ENCODE data around the gene FUNDC1. TPM values are rescaled to one million over a fixed set of nuclear protein-coding genes. Genes with fewer than 3 reads are reported as not detected.
"Not testable (repeated sequence)": the region's sequence is repeated elsewhere in the genome, so short reads cannot be mapped to it uniquely, and the experiment has no call there.

Gene FUNDC1, protein sequence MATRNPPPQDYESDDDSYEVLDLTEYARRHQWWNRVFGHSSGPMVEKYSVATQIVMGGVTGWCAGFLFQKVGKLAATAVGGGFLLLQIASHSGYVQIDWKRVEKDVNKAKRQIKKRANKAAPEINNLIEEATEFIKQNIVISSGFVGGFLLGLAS
- 17.2 TPM for polyA plus RNA-seq
- long read RNA-seq, donor 1, transcript FUNDC1-201 (5 exons, 1,196 nt) = major isoform, 10 of 10 reads
- long read RNA-seq, donor 1, partial matches to known transcripts = 0 of 10 reads
- long read RNA-seq, donor 1, other reads (novel, unspliced or antisense) = 0 of 10 reads
- long read RNA-seq, donor 2, transcript FUNDC1-201 (5 exons, 1,196 nt) = major isoform, 11 of 12 reads
- long read RNA-seq, donor 2, partial matches to known transcripts = 0 of 12 reads
- long read RNA-seq, donor 2, other reads (novel, unspliced or antisense) = 0 of 12 reads
- long read RNA-seq, donor 3, transcript FUNDC1-201 (5 exons, 1,196 nt) = major isoform, 10 of 10 reads
- long read RNA-seq, donor 3, partial matches to known transcripts = 0 of 10 reads
- long read RNA-seq, donor 3, other reads (novel, unspliced or antisense) = 0 of 10 reads
- long read RNA-seq, donor 4, partial matches to known transcripts = 0 of 1 reads
- long read RNA-seq, donor 4, other reads (novel, unspliced or antisense) = 0 of 1 reads
- long read RNA-seq, donor 5, transcript FUNDC1-201 (5 exons, 1,196 nt) = major isoform, 8 of 9 reads
- long read RNA-seq, donor 5, partial matches to known transcripts = 0 of 9 reads
- long read RNA-seq, donor 5, other reads (novel, unspliced or antisense) = 0 of 9 reads
- long read RNA-seq, donor 6, transcript FUNDC1-201 (5 exons, 1,196 nt) = major isoform, 7 of 8 reads
- long read RNA-seq, donor 6, partial matches to known transcripts = 0 of 8 reads
- long read RNA-seq, donor 6, other reads (novel, unspliced or antisense) = 0 of 8 reads
- long read RNA-seq, donor 7, partial matches to known transcripts = 0 of 4 reads
- long read RNA-seq, donor 7, other reads (novel, unspliced or antisense) = 0 of 4 reads
- long read RNA-seq, donor 8, transcript FUNDC1-201 (5 exons, 1,196 nt) = major isoform, 16 of 19 reads
- long read RNA-seq, donor 8, partial matches to known transcripts = 0 of 19 reads
- long read RNA-seq, donor 8, other reads (novel, unspliced or antisense) = 0 of 19 reads
- long read RNA-seq, donor 9, transcript FUNDC1-201 (5 exons, 1,196 nt) = major isoform, 10 of 12 reads
- long read RNA-seq, donor 9, partial matches to known transcripts = 0 of 12 reads
- long read RNA-seq, donor 9, other reads (novel, unspliced or antisense) = 0 of 12 reads
- long read RNA-seq, donor 10, transcript FUNDC1-201 (5 exons, 1,196 nt) = major isoform, 14 of 14 reads
- long read RNA-seq, donor 10, partial matches to known transcripts = 0 of 14 reads
- long read RNA-seq, donor 10, other reads (novel, unspliced or antisense) = 0 of 14 reads
- long read RNA-seq, donor 11, transcript FUNDC1-201 (5 exons, 1,196 nt) = major isoform, 8 of 9 reads
- long read RNA-seq, donor 11, partial matches to known transcripts = 0 of 9 reads
- long read RNA-seq, donor 11, other reads (novel, unspliced or antisense) = 0 of 9 reads

GRCh38 chrX:44542567-44543325, at the start of gene FUNDC1:
Gene FUNDC1, minus strand, starts transcription at chrX:44542859. Its CDS starts 27 bp downstream, at chrX:44542832.
- H3K27ac ChIP-seq (ENCODE audit: low read length) = peak within 1 kb of the TSS; percentile 61
- H3K4me3 ChIP-seq (ENCODE audit: low read length) = peak within 1 kb of the TSS; percentile 96
- WGBS (ENCODE audit: insufficient coverage, low lambda C conversion rate) = no CpG with 5 or more reads among the region's 35 CpGs
- peaks cover 3% of the 10 kb centered on the region for H3K36me3 ChIP-seq (ENCODE audit: control insufficient read depth, insufficient read depth, low read length)
- H3K9me3 ChIP-seq (ENCODE audit: control insufficient read depth, low read depth, low read length) = no peaks in the 10 kb centered on the region
- H3K4me1 ChIP-seq (ENCODE audit: control insufficient read depth, insufficient read depth, low read length) = peaks cover 3% of the 10 kb centered on the region
- DNase-seq = peak; percentile 94 to 96
- no peaks in the 10 kb centered on the region for H3K27me3 ChIP-seq (ENCODE audit: control insufficient read depth, insufficient read depth, low read length)

DNA sequence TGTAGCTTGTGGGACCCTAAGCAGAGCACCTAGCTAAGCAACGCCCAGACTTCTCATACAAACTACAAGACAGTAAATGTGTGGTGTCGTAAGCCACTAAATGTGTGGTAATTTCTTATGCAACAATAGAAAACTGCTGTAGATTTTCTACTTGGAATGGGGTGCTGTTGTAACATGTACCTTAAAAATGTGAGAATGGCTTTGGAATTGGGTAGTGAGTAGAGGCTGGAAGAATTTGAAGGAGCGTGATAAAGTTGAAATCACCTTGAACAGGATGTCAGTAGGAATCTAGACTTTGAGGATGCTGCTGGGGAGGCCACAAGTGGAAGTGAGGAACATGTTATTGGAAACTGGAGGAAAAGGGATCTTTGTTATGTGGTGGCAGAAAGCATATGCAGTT, 43.2 kb upstream of the FUNDC1 start:
- H3K36me3 ChIP-seq (ENCODE audit: control insufficient read depth, insufficient read depth, low read length) = no peaks in the 10 kb centered on the region
- H3K4me1 ChIP-seq (ENCODE audit: control insufficient read depth, insufficient read depth, low read length) = no peaks in the 10 kb centered on the region
- H3K9me3 ChIP-seq (ENCODE audit: control insufficient read depth, low read depth, low read length) = no peaks in the 10 kb centered on the region
- DNase-seq = no peak
- H3K27ac ChIP-seq (ENCODE audit: low read length) = no peak overlapping the region
- no peaks in the 10 kb centered on the region for H3K27me3 ChIP-seq (ENCODE audit: control insufficient read depth, insufficient read depth, low read length)
- H3K4me3 ChIP-seq (ENCODE audit: low read length) = no peak overlapping the region
- WGBS (ENCODE audit: insufficient coverage, low lambda C conversion rate) = no CpG with 5 or more reads among the region's 3 CpGs

DNA sequence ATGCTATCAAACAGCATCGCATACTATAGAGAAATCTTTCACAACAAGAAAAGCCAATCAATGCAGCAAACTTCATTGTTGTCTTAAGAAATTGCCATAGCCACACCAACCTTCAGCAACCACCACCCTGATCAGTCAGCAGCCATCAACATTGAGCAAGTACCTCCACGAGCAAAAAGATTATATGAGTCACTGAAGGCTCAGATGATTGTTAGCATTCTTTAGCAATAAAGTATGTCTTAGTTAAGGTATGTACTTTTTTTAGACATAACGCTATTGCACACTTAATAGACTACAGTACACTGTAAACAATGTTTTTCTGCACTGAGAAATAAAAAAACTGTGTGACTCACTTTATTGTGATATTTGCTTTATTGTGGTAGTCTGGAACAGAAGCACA, 37.8 kb upstream of the FUNDC1 start:
- no CpG with 5 or more reads among the region's 3 CpGs for WGBS (ENCODE audit: insufficient coverage, low lambda C conversion rate)
- Histone ChIP-seq H3K27ac (ENCODE audit: low read length) (no peak overlapping the region), H3K36me3 (ENCODE audit: control insufficient read depth, insufficient read depth, low read length) (no peaks in the 10 kb centered on the region), H3K9me3 (ENCODE audit: control insufficient read depth, low read depth, low read length) (no peaks in the 10 kb centered on the region), H3K27me3 (ENCODE audit: control insufficient read depth, insufficient read depth, low read length) (no peaks in the 10 kb centered on the region), H3K4me3 (ENCODE audit: low read length) (no peak overlapping the region), H3K4me1 (ENCODE audit: control insufficient read depth, insufficient read depth, low read length) (no peaks in the 10 kb centered on the region)
- peak; percentile 12 to 46 for DNase-seq

DNA sequence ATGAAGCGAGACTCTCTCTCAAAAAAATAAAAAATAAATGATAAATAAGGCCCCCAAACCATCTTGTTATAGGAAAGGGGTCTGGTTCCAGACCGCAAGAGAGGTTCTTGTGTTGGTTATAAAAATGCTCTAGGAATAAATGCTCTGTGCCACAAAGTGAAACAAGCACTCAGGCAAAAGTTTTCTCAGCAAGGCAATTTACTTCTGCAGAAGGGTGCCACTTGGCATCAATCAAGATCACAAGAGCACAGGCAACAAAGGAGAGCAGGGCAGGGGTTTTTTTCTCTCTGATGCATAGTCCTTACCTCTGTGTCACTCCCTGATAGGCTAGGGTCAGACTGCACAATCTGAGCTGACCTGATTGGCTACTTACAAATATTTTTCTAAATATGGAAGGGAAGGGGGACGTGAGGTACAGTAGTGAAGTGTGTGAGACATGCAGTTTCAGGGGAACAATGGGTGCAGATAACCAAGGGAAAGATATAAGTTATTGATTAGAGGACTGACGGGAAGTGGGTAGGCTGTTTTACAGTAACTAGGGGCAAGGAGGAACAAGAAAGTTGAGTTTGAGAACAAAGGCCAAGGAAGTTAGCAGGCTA, 29.8 kb upstream of the FUNDC1 start:
- H3K27ac ChIP-seq (ENCODE audit: low read length) = no peak overlapping the region
- no peaks in the 10 kb centered on the region for H3K27me3 ChIP-seq (ENCODE audit: control insufficient read depth, insufficient read depth, low read length)
- WGBS (ENCODE audit: insufficient coverage, low lambda C conversion rate) = no CpG with 5 or more reads among the region's 4 CpGs
- no peak for DNase-seq
- no peaks in the 10 kb centered on the region for H3K36me3 ChIP-seq (ENCODE audit: control insufficient read depth, insufficient read depth, low read length)
- H3K9me3 ChIP-seq (ENCODE audit: control insufficient read depth, low read depth, low read length) = no peaks in the 10 kb centered on the region
- H3K4me1 ChIP-seq (ENCODE audit: control insufficient read depth, insufficient read depth, low read length) = no peaks in the 10 kb centered on the region
- H3K4me3 ChIP-seq (ENCODE audit: low read length) = no peak overlapping the region

GRCh38 chrX:44570522-44570921, 27.9 kb upstream of the FUNDC1 start:
- Histone ChIP-seq H3K27ac (ENCODE audit: low read length) (no peak overlapping the region), H3K4me1 (ENCODE audit: control insufficient read depth, insufficient read depth, low read length) (no peaks in the 10 kb centered on the region), H3K27me3 (ENCODE audit: control insufficient read depth, insufficient read depth, low read length) (no peaks in the 10 kb centered on the region), H3K9me3 (ENCODE audit: control insufficient read depth, low read depth, low read length) (no peaks in the 10 kb centered on the region), H3K36me3 (ENCODE audit: control insufficient read depth, insufficient read depth, low read length) (no peaks in the 10 kb centered on the region), H3K4me3 (ENCODE audit: low read length) (no peak overlapping the region)
- 100% methylated on average over 2 of the region's 2 CpGs for WGBS (ENCODE audit: insufficient coverage, low lambda C conversion rate)
- no peak for DNase-seq

- DNase-seq = no peak
- no peaks in the 10 kb centered on the region for H3K4me1 ChIP-seq (ENCODE audit: control insufficient read depth, insufficient read depth, low read length)
- no CpG with 5 or more reads among the region's 1 CpG for WGBS (ENCODE audit: insufficient coverage, low lambda C conversion rate)
- no peak overlapping the region for H3K4me3 ChIP-seq (ENCODE audit: low read length)
- H3K36me3 ChIP-seq (ENCODE audit: control insufficient read depth, insufficient read depth, low read length) = no peaks in the 10 kb centered on the region
- H3K27ac ChIP-seq (ENCODE audit: low read length) = no peak overlapping the region
- H3K27me3 ChIP-seq (ENCODE audit: control insufficient read depth, insufficient read depth, low read length) = no peaks in the 10 kb centered on the region
- no peaks in the 10 kb centered on the region for H3K9me3 ChIP-seq (ENCODE audit: control insufficient read depth, low read depth, low read length)
Measured at GRCh38 chrX:44569122-44569521, 26.5 kb upstream of the FUNDC1 start.

- Histone ChIP-seq H3K9me3 (ENCODE audit: control insufficient read depth, low read depth, low read length) (no peaks in the 10 kb centered on the region), H3K4me1 (ENCODE audit: control insufficient read depth, insufficient read depth, low read length) (no peaks in the 10 kb centered on the region), H3K4me3 (ENCODE audit: low read length) (no peak overlapping the region), H3K27me3 (ENCODE audit: control insufficient read depth, insufficient read depth, low read length) (no peaks in the 10 kb centered on the region), H3K27ac (ENCODE audit: low read length) (no peak overlapping the region), H3K36me3 (ENCODE audit: control insufficient read depth, insufficient read depth, low read length) (no peaks in the 10 kb centered on the region)
- whole genome bisulfite sequencing (ENCODE audit: insufficient coverage, low lambda C conversion rate) = no CpG with 5 or more reads among the region's 3 CpGs
- DNase-seq = no peak
Measured at GRCh38 chrX:44568196-44568595, 25.5 kb upstream of the FUNDC1 start.

- H3K9me3 ChIP-seq (ENCODE audit: control insufficient read depth, low read depth, low read length); H3K4me3 ChIP-seq (ENCODE audit: low read length); H3K27me3 ChIP-seq (ENCODE audit: control insufficient read depth, insufficient read depth, low read length); DNase-seq; H3K36me3 ChIP-seq (ENCODE audit: control insufficient read depth, insufficient read depth, low read length); H3K4me1 ChIP-seq (ENCODE audit: control insufficient read depth, insufficient read depth, low read length); H3K27ac ChIP-seq (ENCODE audit: low read length): not testable (repeated sequence)
- no CpG with 5 or more reads among the region's 6 CpGs for WGBS (ENCODE audit: insufficient coverage, low lambda C conversion rate)
Measured at GRCh38 chrX:44561896-44562295, 19.2 kb upstream of the FUNDC1 start.

- no peaks in the 10 kb centered on the region for H3K9me3 ChIP-seq (ENCODE audit: control insufficient read depth, low read depth, low read length)
- no peak overlapping the region for H3K4me3 ChIP-seq (ENCODE audit: low read length)
- no peaks in the 10 kb centered on the region for H3K27me3 ChIP-seq (ENCODE audit: control insufficient read depth, insufficient read depth, low read length)
- WGBS (ENCODE audit: insufficient coverage, low lambda C conversion rate) = no CpG with 5 or more reads among the region's 5 CpGs
- H3K36me3 ChIP-seq (ENCODE audit: control insufficient read depth, insufficient read depth, low read length) = no peaks in the 10 kb centered on the region
- no peaks in the 10 kb centered on the region for H3K4me1 ChIP-seq (ENCODE audit: control insufficient read depth, insufficient read depth, low read length)
- no peak overlapping the region for H3K27ac ChIP-seq (ENCODE audit: low read length)
- no peak for DNase-seq
Measured at GRCh38 chrX:44550563-44550962, 7.9 kb upstream of the FUNDC1 start.

Data from large intestine (tissue), 12 donors.